Small intestine (tissue), 7 donors: ENCODE data around the gene CHAD. TPM values are rescaled to one million over a fixed set of nuclear protein-coding genes. Genes with fewer than 3 reads are reported as not detected.
"Not testable (repeated sequence)": the region's sequence is repeated elsewhere in the genome, so short reads cannot be mapped to it uniquely, and the experiment has no call there.

Source experiments
- DNase-seq, 2 donors: peaks; one replicate each; pipeline versions ENCODE4 v3.0.0 to v3.0.0-alpha.2; 2013
- FAIRE-seq: peaks from 2 replicates; lab custom pipeline; 2012; peaks lifted over from hg19 to GRCh38; lab: Jason Lieb, UNC
- H3K27ac ChIP-seq, 3 donors: one replicate each; pipeline ENCODE4 v1.5.1; 2013; ENCODE audit warnings: low read length in 2 of 3, mild to moderate bottlenecking in 2 of 3, control low read depth in 1 of 3, inconsistent platforms in 1 of 3, low read depth in 1 of 3, moderate library complexity in 1 of 3
- H3K27me3 ChIP-seq, 3 donors: one replicate each; pipeline ENCODE4 v1.6.1; 2013; ENCODE audit warnings: low read length in 3 of 3, inconsistent platforms in 1 of 3; ENCODE audit not compliant: control insufficient read depth in 3 of 3, insufficient read depth in 3 of 3
- H3K36me3 ChIP-seq, 3 donors: one replicate each; pipeline ENCODE4 v1.6.1; 2013; ENCODE audit warnings: low read length in 3 of 3, inconsistent platforms in 1 of 3, low read depth in 1 of 3, mild to moderate bottlenecking in 1 of 3, moderate library complexity in 1 of 3; ENCODE audit not compliant: control insufficient read depth in 3 of 3, insufficient read depth in 2 of 3
- H3K4me1 ChIP-seq, 3 donors: one replicate each; pipeline ENCODE4 v1.6.1; 2013; ENCODE audit warnings: low read length in 2 of 3, inconsistent platforms in 1 of 3, low read depth in 1 of 3, mild to moderate bottlenecking in 1 of 3, moderate library complexity in 1 of 3; ENCODE audit not compliant: control insufficient read depth in 3 of 3, insufficient read depth in 2 of 3
- H3K4me3 ChIP-seq, 3 donors: one replicate each; pipeline ENCODE4 v1.5.1; 2013; ENCODE audit warnings: low read length in 3 of 3, control low read depth in 1 of 3, inconsistent platforms in 1 of 3, low read depth in 1 of 3, mild to moderate bottlenecking in 1 of 3, moderate library complexity in 1 of 3
- H3K9me3 ChIP-seq, 2 donors: one replicate each; pipeline ENCODE4 v1.6.1; 2013; ENCODE audit warnings: low read depth in 1 of 2, low read length in 1 of 2; ENCODE audit not compliant: control insufficient read depth in 2 of 2, insufficient read depth in 1 of 2
- WGBS, 3 donors: extraction: QIAGEN DNeasy Blood & Tissue Kit; methylation state at CpG; one replicate each; pipeline ENCODE4 v1.1.7; 2013; 5-methylcytosine and 5-hydroxymethylcytosine counted together
- polyA plus RNA-seq, 4 donors: library from polyadenylated mRNA; stranded (reverse) in 3 of 4; unstranded in 1 of 4; fragments of 200-250 nt in 3 of 4; fragments of 120-200 nt in 1 of 4; gene quantifications; one replicate each; pipeline versions ENCODE4 v1.2.1 to v1.2.3, GENCODE V29; 2013
- donor health status: healthy with polysubstance abuse.
- donor health status: control.
- donor health status: control.
- donor health status: Bipolar disorder and iron deficiency.
- donor health status: healthy.

CHAD gene
- polyA plus RNA-seq, 4 donors = 0.87 to 13.4 (median 5.8) TPM

DNA sequence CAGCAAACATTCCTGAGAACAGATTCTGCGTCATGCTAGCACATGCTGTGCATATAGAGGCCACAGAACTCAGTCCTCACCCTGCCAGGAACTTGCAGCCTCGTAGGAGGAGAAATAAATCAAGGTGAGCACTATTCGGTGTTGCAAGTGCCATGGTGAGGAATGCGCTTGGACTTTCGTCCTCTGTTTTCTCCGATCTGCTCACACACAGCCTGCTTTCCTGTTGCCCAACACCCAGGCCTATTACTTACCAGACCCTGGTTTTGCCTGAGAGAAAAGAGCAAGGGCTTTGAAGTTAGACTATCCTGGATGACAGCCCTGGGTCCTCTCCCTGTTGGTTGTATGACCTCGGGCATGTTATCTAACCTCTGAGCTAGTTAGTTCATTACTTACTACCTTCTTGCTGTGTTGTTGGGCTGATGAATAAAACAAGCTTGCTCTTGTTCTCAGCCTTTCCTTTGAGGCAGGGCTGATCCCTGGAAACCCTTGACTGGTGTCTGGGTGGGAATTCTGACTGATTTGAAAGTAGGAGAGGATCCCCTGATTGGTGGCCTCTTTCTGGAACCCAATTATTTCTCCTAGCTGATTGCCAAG lies 39.8 kb downstream of the CHAD start:
- peak; percentile 90 for DNase-seq
- peak overlapping the region; percentile 2 to 71 (median 65) for H3K27ac ChIP-seq
- H3K4me1 ChIP-seq = peaks cover 6 to 62% (median 9%) of the 10 kb centered on the region in 3 donors
- 22 to 67% (median 42%) methylated on average over 7 of the region's 7 CpGs for WGBS, 3 donors
- H3K27me3 ChIP-seq = no peaks in the 10 kb centered on the region
- FAIRE-seq = no peak
- peaks cover 0 to 13% (median 0%) of the 10 kb centered on the region in 3 donors for H3K36me3 ChIP-seq
- no peak overlapping the region for H3K4me3 ChIP-seq
- H3K9me3 ChIP-seq = no peaks in the 10 kb centered on the region

DNA sequence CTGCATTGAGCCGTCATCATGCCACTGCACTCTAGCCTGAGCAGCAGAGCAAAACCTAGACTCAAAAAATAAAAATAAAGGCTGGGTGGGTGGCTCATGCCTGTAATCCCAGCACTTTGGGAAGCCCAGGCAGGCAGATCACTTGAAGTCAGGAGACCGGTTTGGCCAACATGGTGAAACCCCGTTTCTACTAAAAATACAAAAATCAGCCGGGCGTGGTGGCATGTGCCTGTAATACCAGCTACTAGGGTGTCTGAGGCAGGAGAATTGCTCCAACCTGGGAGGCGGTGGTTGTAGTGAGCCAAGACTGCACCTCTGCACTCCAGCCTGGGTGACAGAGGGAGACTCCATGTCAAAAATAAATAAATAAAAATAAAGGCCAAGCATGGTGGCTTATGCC lies 40.6 kb downstream of the CHAD start:
- H3K27me3 ChIP-seq, H3K36me3 ChIP-seq, H3K9me3 ChIP-seq, DNase-seq, FAIRE-seq: not testable (repeated sequence)
- Histone ChIP-seq H3K27ac (peak overlapping the region; percentile 2 to 65 (median 8)), H3K4me3 (peak overlapping the region in 1 of 3 donors; percentile 9), H3K4me1 (peaks cover 6 to 66% (median 9%) of the 10 kb centered on the region in 3 donors)
- 64 to 84% (median 72%) methylated on average over 6 of the region's 6 CpGs for WGBS, 3 donors

DNA sequence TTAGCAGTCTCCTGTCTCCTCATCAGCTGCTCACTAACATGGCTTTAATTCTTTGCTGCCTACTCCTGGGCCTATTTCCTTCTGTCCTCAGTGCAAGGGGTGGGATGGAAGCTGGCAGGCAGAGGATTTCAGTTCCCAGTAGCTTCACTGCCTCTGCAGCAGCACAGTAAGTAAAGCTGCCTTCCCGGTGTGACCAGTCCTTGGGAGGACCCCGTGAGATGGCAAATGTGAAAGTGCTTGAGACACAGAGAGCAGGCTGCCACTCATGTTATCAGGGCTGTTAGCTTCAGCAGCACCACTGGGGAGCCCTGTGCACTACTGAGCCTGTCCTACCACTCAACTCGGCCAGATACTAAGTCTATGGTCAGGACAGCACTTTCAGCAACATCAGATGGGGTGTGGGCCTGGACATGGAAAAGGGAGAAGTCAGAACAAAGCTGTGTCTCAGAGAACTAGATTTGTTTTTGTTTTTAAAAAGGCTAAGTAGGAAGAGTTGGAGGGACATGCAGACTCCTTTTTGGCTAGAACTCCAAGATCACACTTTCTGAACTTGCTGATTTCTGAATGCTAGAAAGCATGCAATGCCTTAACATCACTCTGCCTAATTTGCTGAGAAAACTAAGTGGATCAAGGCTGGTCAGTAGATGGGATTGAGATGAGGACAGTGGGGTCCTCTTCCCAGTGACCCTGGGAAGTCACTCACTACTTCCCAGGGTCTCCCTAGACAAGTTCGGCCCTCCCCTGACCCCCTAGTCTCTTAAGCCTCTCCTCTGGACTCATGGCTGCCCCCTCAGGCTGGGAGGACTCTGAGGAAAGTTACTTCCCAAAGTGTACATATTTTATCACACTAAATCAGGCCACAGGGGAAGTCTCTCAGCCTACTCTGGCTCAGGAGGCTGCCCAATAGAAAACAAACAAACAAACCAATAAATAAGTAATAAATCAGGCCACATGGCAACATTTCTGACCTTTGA lies 41.6 kb downstream of the CHAD start:
- H3K36me3 ChIP-seq = peaks cover 0 to 7% (median 0%) of the 10 kb centered on the region in 3 donors
- 15 to 21% (median 15%) methylated on average over 4 of the region's 4 CpGs for WGBS, 3 donors
- DNase-seq (peak; percentile 68 to 77), FAIRE-seq (no peak)
- H3K27ac ChIP-seq = peak overlapping the region; percentile 53 to 83 (median 65)
- H3K4me3 ChIP-seq = peak overlapping the region; percentile 74 to 90 (median 74)
- H3K9me3 ChIP-seq = no peaks in the 10 kb centered on the region
- H3K4me1 ChIP-seq = peaks cover 6 to 66% (median 9%) of the 10 kb centered on the region in 3 donors
- H3K27me3 ChIP-seq = no peaks in the 10 kb centered on the region

DNA sequence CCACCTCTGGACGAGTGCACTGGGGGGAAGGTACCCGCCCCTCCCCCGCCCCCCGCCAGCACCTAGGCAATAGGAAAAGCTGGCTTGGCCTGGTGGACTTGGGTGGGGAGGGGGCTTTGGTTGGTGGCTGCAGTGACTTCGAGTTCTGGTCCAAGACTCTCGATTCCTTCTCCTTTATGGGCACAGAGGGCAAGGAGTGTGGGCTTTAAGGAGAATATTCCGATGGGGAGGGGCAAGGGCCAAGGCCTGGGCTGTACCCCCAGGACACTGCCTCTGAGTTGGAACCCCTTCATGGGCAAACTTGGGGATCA lies 42.3 kb downstream of the CHAD start:
- H3K36me3 ChIP-seq = peaks cover 0 to 3% (median 0%) of the 10 kb centered on the region in 3 donors
- no peak for FAIRE-seq

DNA sequence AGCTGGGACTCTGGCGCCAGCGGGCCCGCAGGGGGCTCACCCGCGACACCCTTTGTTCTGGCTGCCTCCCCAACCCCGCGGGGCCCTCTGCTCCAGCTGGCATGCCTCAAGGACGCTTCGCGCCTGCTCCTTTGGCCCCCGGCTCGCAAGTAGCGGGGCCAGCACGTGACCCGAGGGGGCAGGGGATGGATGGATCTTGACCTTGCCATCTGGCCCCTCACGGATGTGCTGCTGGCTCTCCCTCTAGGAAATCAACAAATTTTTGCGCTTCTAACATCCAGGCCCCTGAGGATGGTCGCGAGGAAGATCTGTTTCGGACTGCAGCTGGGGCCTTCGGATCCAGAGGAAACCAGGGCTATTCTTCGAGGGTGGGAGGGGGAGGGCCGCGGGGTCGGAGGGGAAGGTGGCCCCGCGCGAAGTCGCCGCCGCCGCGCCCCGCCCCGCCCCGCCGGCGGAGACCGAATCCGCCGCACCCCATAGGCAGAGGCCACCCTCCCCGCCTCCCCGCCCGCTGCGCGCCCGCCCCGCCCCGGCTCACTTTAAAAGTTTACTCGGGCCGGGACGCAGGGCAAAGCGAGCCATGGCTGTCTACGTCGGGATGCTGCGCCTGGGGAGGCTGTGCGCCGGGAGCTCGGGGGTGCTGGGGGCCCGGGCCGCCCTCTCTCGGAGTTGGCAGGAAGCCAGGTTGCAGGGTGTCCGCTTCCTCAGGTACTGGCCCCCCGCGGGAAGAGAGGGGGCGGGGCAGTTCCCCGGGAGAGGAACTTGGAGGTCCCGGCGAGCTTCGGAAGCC lies 42.8 kb downstream of the CHAD start, which contains the start of gene ACSF2:
Gene ACSF2, plus strand, starts transcription at position 537 of the 790 bp plus-strand sequence. Its CDS starts 44 bp downstream, at position 581.
- H3K4me1 ChIP-seq = peaks cover 6 to 61% (median 9%) of the 10 kb centered on the region in 3 donors
- FAIRE-seq = no peak
- DNase-seq = peak; percentile 75 to 82
- peak within 1 kb of the TSS; percentile 74 to 90 (median 74) for H3K4me3 ChIP-seq
- H3K36me3 ChIP-seq = peaks cover 0 to 3% (median 0%) of the 10 kb centered on the region in 3 donors
- H3K27ac ChIP-seq = peak within 1 kb of the TSS; percentile 67 to 83 (median 83)
- H3K9me3 ChIP-seq = no peaks in the 10 kb centered on the region
- no peaks in the 10 kb centered on the region for H3K27me3 ChIP-seq
- WGBS, 3 donors = 1 to 2% (median 1%) methylated on average over 38 to 70 of the region's 70 CpGs

More for the DNA sequence above, 42.3 kb downstream of the CHAD start:
- WGBS, 3 donors = 0 to 4% (median 1%) methylated on average over 4 to 7 of the region's 7 CpGs
- Histone ChIP-seq H3K27ac (peak overlapping the region; percentile 65 to 83 (median 66)), H3K4me3 (peak overlapping the region; percentile 74 to 90 (median 74)), H3K4me1 (peaks cover 6 to 66% (median 9%) of the 10 kb centered on the region in 3 donors), H3K9me3 (no peaks in the 10 kb centered on the region), H3K27me3 (no peaks in the 10 kb centered on the region)
- no peak for DNase-seq

DNA sequence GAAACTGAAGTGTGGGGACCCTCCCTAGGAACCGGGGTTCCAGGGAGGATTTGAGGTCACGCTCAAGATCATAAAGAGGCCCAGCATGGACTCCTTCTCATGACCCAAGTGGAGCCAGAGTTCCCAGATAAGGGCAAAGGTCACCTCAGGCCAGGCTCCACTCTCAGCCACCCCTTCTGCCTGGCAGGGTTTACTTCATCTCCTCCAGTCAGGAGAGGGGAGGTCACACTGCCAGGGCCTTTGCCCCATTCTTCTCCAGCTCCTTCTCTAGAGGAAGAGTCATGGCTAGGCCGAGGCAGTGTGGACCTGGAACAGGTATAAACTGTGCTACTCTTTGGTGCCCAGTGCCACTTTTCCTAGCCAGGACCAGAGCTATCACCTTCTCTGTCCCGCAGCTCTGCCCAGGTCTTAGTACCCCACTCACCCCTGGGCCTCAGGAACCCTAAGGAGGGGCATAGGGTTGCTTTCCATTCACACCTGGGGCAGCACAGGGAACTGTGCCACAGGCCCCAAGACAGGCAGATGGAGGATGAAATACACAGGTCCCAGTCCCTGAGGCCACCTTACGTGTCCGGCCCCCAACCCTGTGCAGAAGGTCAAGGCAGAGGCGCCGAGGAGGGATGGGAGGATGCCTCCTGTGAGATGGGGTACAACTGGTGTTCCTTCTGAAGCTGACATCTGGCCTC lies 43.5 kb downstream of the CHAD start:
- no peaks in the 10 kb centered on the region for H3K9me3 ChIP-seq
- H3K27me3 ChIP-seq = no peaks in the 10 kb centered on the region
- FAIRE-seq = no peak
- peak overlapping the region; percentile 45 to 83 (median 67) for H3K27ac ChIP-seq
- 75 to 80% (median 80%) methylated on average over 8 of the region's 8 CpGs for WGBS, 3 donors
- peak overlapping the region in 2 of 3 donors; percentile 74 for H3K4me3 ChIP-seq
- peaks cover 0 to 3% (median 0%) of the 10 kb centered on the region in 3 donors for H3K36me3 ChIP-seq
- peak; percentile 56 to 74 for DNase-seq
- H3K4me1 ChIP-seq = peaks cover 6 to 62% (median 9%) of the 10 kb centered on the region in 3 donors

DNA sequence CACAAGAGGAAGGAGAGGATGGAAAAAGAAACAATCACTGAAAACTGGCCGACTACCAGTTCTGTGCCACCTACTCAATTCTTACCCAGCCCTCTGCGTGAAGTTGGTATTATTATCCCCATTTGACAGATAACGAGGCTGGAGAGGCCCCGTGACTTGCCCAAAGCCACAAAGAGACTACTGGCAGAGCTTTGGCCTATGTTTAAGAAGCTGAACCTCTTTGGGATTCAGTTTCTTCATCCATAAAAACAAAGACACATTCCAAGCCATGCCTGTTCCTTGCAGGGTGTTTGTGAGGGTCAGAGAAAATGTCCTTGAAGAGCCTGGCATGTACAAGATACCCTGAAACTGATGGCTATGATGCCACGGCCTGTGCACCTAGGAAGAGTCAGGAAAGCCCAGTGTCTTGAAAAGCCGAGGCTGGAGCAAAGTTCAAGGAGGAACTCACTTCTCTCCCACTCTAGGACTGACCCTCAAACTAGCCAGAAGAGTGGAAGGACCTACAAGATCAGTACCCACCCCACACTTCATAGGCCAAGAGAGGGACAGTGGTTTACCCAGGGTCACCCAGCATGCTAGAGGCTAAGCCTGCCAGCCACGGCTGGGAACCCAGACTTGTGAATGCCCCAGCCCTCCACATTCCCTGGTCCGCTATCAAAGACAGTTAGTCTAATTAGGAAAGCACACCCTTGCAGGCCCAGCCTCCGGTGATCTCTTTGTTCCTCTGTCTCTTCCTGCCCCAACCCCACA lies 44.3 kb downstream of the CHAD start:
- Histone ChIP-seq H3K9me3 (no peaks in the 10 kb centered on the region), H3K27me3 (no peaks in the 10 kb centered on the region), H3K4me3 (no peak overlapping the region), H3K4me1 (peaks cover 6 to 55% (median 9%) of the 10 kb centered on the region in 3 donors), H3K27ac (peak overlapping the region; percentile 30 to 83 (median 45)), H3K36me3 (no peaks in the 10 kb centered on the region)
- no peak for DNase-seq
- WGBS, 3 donors = 61 to 75% (median 68%) methylated on average over 9 of the region's 9 CpGs
- FAIRE-seq = no peak
